HG03175 (cell line): ENCODE results near the gene CRELD2.
"Not testable (repeated sequence)": the region's sequence is repeated elsewhere in the genome, so short reads cannot be mapped to it uniquely, and the experiment has no call there.

Source experiments
- ATAC-seq: cut with Tn5 transposase; IDR thresholded peaks from one replicate; pipeline ENCODE4 v1.9.1; 2021; ENCODE audit warnings: mild to moderate bottlenecking, moderate library complexity; ENCODE audit not compliant: unreplicated experiment

CRELD2 gene

DNA sequence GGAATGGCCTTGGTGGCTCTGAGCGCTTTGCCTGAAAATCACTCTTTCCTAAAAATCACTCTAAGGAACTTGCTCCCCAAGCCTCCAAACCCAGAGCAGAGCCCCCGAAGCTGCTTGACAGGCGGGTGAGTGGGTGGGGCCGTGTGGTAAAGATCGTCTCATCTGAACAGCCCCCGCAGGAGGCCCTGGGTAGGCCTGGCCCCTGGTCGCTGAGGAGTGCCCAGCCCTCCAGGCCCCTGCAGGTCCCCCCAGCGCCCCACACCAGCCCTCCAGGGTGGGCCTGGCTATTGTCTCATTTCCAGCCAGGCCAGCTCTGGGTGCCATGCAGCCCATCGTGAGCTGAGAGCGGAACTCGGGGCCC, 25.0 kb downstream of the CRELD2 start:
- no peak for ATAC-seq

GRCh38 chr22:49943771-49944398, 25.5 kb downstream of the CRELD2 start:
- ATAC-seq = no peak

DNA sequence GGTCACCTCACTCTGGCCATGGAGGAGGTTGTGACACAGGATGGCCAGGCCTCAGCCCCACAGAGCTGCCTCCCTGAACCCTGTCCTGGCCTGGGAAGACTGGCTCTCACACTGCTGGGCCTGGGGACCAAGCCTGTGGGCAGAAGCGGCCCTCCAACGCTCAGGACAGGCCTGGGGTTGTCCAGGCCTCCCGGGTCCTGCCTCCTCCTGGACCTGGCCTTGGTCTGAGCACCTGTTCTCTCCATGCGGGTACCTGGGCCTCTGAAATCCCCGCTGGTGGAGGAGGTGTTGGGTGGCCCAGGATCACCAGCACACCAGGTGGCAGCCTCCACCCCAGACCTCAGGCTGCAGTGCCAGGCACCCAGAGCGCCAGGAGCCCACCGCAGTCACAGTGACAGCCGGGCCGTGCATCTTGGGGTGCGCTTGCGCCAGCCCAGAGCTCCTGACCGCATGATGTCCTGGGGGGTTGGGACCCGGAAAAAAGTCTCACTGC, 26.0 kb downstream of the CRELD2 start:
- ATAC-seq = no peak

DNA sequence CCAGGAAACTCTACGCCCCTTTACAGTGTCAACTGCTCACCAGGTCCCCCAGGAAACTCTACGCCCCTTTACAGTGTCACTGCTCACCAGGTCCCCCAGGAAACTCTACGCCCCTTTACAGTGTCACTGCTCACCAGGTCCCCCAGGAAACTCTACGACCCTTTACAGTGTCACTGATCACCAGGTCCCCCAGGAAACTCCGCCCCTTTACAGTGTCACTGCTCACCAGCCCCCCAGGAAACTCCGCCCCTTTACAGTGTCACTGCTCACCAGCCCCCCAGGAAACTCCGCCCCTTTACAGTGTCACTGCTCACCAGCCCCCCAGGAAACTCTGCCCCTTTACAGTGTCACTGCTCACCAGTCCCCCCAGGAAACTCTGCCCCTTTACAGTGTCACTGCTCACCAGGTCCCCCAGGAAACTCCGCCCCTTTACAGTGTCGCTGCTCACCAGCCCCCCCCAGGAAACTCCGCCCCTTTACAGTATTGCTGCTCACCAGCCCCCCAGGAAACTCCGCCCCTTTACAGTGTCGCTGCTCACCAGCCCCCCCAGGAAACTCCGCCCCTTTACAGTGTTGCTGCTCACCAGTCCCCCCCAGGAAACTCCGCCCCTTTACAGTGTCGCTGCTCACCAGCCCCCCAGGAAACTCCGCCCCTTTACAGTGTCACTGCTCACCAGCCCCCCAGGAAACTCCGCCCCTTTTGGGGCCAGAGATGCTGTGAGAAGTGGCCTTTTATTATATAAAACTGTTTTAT, 26.8 kb downstream of the CRELD2 start:
- ATAC-seq = not testable (repeated sequence)

GRCh38 chr22:49946612-49947295, 28.3 kb downstream of the CRELD2 start:
- no peak for ATAC-seq

DNA sequence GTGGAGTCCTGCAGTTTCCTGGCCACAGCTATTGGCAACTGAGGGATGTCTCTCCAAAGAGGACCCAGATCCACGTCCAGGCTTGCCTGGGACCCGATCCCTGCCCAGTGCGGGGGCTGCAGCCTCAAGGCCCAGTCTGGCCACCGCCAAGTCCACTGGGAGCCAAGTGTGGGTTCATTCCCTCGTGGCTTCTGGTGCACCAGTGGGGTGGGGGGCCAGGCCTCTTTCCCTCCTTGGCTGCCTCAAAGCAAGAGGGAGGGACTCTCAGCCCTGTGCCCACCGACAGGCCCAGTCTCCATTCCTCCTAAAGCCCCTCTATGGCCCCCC, 28.8 kb downstream of the CRELD2 start:
- no peak for ATAC-seq

DNA sequence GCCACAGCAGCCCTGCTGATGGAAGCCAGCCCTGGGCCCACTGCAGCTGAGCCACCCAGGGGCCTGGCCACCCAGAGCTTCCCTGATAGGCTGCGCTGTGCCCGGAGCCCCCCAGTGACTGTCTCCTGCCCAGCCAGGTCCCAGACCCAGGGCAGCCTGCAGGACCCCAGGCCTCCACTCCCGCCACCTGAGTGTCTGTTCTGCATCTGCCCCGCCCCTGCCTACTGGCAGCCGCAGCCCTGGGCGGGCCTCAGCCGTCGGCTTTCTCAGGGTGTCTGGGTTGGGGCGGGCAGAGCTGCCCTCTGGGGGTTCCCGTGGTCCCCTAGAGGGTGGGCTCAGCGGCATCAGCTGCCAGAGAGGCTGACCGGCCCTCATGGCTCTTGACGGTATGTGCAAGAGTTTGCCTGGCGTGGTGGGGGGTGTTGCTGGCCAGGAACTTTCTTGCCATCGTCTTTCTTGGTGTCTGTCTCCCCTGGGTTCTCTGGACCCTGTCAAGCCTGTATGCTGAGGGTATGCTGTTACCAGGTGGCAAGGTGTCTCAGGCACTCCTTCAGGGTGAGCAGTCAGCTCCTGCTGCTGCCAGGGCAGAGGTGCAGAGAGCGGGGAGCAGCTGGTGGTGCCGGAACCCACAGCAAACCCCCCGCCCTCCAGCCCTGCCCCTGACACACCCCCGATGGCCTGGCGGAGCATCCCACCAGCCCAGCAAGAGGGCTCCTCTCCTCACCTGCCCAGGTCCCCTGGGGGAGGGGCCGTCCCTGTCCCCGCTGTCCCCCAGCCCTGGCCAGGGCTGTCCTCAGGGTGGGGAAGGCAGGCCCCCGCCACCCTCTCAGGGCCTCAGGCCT, 29.9 kb downstream of the CRELD2 start:
- ATAC-seq = no peak

GRCh38 chr22:49948958-49949913, 30.8 kb downstream of the CRELD2 start:
- ATAC-seq = no peak

- no peak for ATAC-seq
These were observed 31.5 kb downstream of the CRELD2 start for GRCh38 chr22:49949914-49950292.

DNA sequence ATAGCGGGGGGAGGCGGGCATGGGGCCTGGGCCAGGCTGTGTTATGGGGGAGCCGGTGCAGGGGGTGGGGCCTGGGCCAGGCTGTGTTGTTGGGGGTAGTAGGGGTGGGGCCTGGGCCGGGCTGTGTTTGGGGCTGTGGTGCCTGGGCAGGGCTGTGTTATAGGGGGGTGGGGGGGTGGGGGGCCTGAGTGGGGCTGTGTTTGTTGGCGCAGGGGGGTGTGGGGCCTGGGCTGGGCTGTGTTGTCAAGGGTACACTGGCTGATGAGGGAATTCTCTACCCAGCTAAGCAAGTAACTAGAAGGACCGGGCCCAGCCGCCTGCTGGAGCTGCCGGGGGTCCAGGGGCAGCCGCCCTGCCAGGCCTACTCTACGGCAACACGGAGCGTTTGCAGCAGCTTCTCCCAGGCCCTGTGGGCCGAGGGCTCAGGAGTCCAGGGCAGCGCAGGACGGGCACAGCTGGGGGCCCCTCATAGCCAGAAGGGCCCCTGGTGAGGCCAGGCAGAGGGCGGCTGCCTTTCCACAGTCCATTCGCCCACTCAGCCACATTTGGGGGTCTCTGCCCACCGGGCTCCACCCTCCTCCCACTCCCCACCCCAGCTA, 32.1 kb downstream of the CRELD2 start:
- ATAC-seq = no peak

GRCh38 chr22:49951000-49951677, 32.7 kb downstream of the CRELD2 start:
- no peak for ATAC-seq

DNA sequence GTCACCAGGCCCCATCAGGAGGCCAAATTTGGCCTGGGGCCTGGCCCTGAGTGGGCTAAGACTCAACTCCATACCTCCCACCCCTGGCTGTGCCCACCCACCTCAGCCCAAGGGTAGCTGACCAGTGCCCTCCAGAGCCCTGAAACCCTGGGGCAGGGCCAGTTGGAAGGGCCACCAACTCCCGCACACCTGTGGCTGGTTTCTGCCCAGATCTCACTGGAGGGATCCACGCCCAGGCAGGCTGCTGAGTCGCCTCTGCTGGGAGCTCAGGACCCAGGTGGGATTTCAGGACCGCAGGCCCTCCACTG, 33.2 kb downstream of the CRELD2 start:
- ATAC-seq = no peak

DNA sequence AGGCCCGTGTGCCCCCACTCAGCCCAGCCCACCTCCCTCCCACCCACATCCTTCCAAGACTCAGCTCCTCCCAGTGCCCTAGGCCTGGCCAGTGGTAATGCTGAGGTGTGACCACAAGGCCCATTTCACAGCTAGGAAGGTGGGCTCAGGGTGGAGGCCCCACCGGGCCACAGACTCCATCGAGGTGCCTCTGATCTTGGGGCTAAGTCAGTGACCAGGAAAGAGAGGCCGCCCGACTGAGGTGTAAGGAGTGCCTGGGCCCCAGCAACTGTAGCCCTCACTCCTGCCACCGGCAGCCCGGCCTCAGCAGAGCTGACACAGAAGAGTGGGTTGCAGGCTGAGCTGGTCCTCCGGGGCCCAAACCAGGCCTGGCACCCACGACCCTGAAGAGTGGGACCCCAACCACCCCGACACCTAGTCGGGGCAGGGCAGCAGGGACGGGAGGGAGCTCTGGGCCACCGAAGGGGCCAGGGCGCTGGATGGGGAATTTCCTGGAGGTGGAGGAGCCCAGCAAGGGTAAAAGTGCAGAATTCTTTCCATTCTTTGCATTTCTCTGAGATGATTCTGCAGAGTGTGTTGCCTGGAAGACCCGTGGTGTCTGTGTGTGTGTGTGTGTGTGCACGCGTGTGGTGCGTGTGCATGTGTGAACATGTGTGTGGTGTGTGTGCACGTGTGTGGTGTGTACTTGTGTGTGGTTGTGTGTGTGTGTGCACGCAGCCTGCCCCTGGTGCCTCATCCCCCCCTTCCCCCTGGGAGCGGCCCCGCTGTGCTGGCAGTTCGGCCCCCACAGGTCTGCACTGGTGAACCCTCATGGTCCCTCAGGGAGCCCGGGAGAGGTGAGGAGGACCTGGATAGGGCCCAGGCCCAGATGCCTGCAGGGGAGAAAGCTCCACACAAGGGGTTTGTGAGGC, 33.8 kb downstream of the CRELD2 start:
- no peak for ATAC-seq

GRCh38 chr22:49953027-49953679, 34.7 kb downstream of the CRELD2 start:
- ATAC-seq = no peak

DNA sequence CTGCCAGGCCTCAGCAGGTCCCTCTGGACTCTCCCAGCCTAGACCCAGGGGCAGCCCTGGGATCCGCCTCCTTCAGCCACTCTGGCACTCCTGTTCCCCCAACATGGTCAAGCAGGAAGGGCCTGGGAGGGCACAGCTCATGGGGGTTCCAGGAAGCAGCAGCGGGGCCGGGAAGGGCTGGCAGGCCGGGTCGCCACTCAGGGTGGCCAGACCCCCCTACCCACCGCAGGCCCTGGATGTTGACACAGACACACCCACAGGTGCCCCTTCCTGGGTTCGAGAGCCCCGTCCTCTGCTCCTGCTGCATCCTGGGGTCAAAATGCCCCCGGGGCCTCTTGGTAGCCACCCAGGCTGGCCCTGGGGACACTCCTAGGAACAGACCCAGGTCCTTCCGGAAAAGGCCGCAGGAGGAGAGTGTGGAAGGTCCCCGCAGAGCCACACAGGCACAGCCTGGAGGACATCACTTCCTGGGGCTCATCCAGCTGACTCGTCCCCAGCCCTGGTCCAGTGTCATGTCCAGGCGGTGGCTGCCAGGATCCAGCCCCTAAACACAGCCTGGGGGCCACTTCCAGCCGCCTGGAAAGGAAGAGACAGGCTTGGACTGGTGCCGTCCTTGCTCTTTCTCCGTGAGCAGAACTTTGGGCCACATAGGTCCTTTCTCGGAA, 35.4 kb downstream of the CRELD2 start:
- ATAC-seq = no peak

- ATAC-seq = no peak
These were observed 35.9 kb downstream of the CRELD2 start for GRCh38 chr22:49954354-49954753.

DNA sequence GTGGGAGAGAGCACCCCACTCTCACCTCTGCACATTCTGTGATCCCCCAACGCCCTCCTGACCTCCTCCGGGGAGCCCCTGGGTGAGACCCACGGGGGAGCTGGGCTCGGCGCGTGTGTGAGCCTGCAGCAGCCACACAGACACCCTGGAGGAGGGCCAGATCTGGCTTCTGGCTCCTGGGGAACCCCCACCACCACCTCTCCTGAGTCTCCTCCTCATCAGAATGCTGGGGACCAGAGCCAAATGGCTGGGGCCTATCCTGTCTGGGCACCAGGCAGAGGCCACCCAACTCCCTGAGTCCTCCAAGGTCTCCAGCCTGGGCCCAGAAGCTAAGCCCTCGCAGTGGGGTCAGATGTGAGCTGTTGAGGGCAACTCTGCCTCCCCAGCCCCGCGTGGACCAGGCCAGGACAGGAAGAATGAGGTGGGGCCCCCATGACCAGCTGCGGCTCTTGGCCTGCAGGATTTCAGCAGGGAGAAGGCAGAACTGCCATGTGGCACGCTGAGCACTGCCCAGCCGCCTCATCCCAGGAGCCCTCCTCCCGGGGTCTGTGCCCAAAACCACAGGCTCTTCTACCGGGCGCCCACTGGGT, 36.7 kb downstream of the CRELD2 start:
- no peak for ATAC-seq
